IPS DF 19.7 (cell line): ENCODE results near the gene ROGDI.

Experiments
- DNase-seq: peaks from one replicate; pipeline ENCODE4 v3.0.0-alpha.2; 2013; ENCODE audit warnings: low read depth, low spot score

Gene ROGDI

GRCh38 chr16:4814046-4814445 is 11.6 kb upstream of the ROGDI start:
- no peak for DNase-seq

GRCh38 chr16:4813251-4814003 is 11.0 kb upstream of the ROGDI start:
- no peak for DNase-seq

- no peak for DNase-seq
Observed at GRCh38 chr16:4811773-4812172, 9.3 kb upstream of the ROGDI start.

- no peak for DNase-seq
Observed at GRCh38 chr16:4811242-4811641, 8.8 kb upstream of the ROGDI start.

GRCh38 chr16:4806280-4806679 is 3.8 kb upstream of the ROGDI start:
- no peak for DNase-seq

GRCh38 chr16:4805231-4805630 is 2.8 kb upstream of the ROGDI start:
- no peak for DNase-seq

GRCh38 chr16:4803898-4804762 is 1.7 kb upstream of the ROGDI start:
- DNase-seq = no peak

- no peak for DNase-seq
Observed at GRCh38 chr16:4803401-4803844, 990 bp upstream of the ROGDI start.

GRCh38 chr16:4802659-4803287 is 340 bp upstream of the ROGDI start:
- peak; percentile 74 for DNase-seq

- no peak for DNase-seq
Observed at GRCh38 chr16:4801051-4801961, 1.1 kb downstream of the ROGDI start.

- DNase-seq = no peak
Observed at GRCh38 chr16:4800290-4801041, 2.0 kb downstream of the ROGDI start.

- no peak for DNase-seq
Observed at GRCh38 chr16:4799171-4799855, 3.1 kb downstream of the ROGDI start.

GRCh38 chr16:4798456-4798855 is 4.0 kb downstream of the ROGDI start:
- DNase-seq = no peak

- DNase-seq = no peak
Observed at GRCh38 chr16:4797805-4798252, 4.6 kb downstream of the ROGDI start.

- no peak for DNase-seq
Observed at GRCh38 chr16:4796982-4797804, 5.2 kb downstream of the ROGDI start.

GRCh38 chr16:4795828-4796572 is 6.4 kb downstream of the ROGDI start:
- DNase-seq = no peak

GRCh38 chr16:4795181-4795827 is 7.1 kb downstream of the ROGDI start, which contains the start of gene SMIM22:
TSS of gene SMIM22 (plus strand) at chr16:4795369. CDS start at chr16:4795735, 366 bp downstream.
- no peak for DNase-seq
